ENCODE results near the gene FIBCD1. TPM values are rescaled to one million over a fixed set of nuclear protein-coding genes. Genes with fewer than 3 reads are reported as not detected.

FIBCD1 gene
- total and polyA plus RNA-seq, 2 of the 8 experiments (the other 6 are each of a cell fraction or from before 2014, with no cell fraction given): 6.1 to 8.8 TPM

DNA sequence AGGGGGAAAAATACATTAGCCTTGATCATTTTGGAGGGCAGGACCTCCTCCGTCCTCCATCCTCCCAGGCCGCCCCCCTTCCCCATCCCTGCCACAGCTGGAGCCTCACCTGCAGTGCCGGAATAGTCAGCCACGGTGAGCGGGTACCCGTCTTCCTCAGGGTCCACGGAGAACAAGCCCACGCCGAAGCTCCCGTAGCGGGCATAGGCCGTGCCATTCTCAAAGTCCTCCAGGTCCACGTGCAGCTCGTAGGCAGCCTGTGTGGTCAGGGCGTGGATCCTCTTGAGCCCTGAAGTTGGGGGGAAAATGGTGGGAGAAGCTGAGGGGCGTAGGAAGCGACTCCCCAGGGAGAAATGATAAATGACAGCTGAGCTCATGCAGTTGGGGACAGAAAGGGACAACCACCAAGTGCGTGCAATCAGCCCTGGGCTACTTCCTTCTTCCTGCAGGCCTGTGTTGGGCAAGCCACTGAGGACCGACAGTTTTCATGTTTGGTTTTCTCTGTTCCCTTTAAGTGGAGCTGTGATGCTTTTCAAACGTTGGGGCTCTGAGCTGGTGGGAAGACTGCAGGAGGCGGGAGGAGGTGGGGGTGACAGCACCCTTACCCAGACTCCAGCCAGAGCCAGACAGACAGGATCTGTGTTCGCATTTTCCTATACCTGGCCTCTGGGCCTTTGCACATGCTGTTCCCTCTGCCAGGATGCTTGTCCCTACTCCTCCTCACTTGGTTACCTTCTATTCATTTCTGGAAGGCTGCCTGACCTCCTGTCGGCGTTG is 33.7 kb downstream of the FIBCD1 start:
- H3K18ac ChIP-seq (ENCODE audit: extremely low read depth, low read length): no peak overlapping the region
- no peaks in the 10 kb centered on the region for H3K4me1 ChIP-seq (replicated peaks in 1 of 4; ENCODE audit: control insufficient read depth in 3 of 4, insufficient read depth in 4 of 4, low read length in 3 of 4)
- H2BK12ac ChIP-seq (ENCODE audit: low read depth, low read length): no peak overlapping the region
- 89% methylated on average over 24 of the region's 24 CpGs; no CpG with 5 or more reads in 1 of the 2 experiments for WGBS, 2 experiments (ENCODE audit: extremely low coverage in 1 of 2, insufficient coverage in 1 of 2, insufficient read length in 1 of 2, insufficient replicate concordance in 2 of 2, low coverage in 1 of 2, low lambda C conversion rate in 2 of 2, missing lambda C conversion rate in 1 of 2)
- H3K4ac ChIP-seq (replicated peaks; ENCODE audit: insufficient read length, low read depth, low read length): no peak overlapping the region
- FAIRE-seq (no peak), DNase-seq (ENCODE audit: low read depth in 1 of 2, low spot score in 2 of 2) (no peak)
- no peaks in the 10 kb centered on the region for H3K79me2 ChIP-seq (ENCODE audit: control insufficient read depth in 1 of 2, insufficient read depth in 2 of 2, low read length in 2 of 2)
- H3K27me3 ChIP-seq (replicated peaks in 1 of 4; ENCODE audit: control insufficient read depth in 3 of 4, extremely low read depth in 1 of 4, insufficient read depth in 3 of 4, low read length in 3 of 4): no peaks in the 10 kb centered on the region
- CTCF ChIA-PET (ENCODE audit: partially characterized antibody): interaction anchor here (1.0 to 1.4 kb wide), 7 partner anchors 9 to 562 kb away, joined by 3 to 5 read pairs (median 3); partner anchors contain the start of gene QRFP
- no peaks in the 10 kb centered on the region for H3K36me3 ChIP-seq (ENCODE audit: control insufficient read depth in 2 of 4, insufficient read depth in 4 of 4, low read length in 3 of 4)
- peaks cover 0 to 2% of the 10 kb centered on the region in 2 experiments for H4K20me1 ChIP-seq (replicated peaks in 1 of 2; ENCODE audit: control insufficient read depth in 1 of 2, insufficient read depth in 2 of 2, low read length in 2 of 2)
- H3K9me3 ChIP-seq (ENCODE audit: insufficient read depth in 2 of 2, low read depth in 1 of 2, low read length in 1 of 2): no peaks in the 10 kb centered on the region
- H3K4me3 ChIP-seq (ENCODE audit: extremely low read depth in 1 of 4, insufficient read depth in 2 of 4, low read depth in 3 of 4, low read length in 4 of 4): no peak overlapping the region
- no peaks in the 10 kb centered on the region for H3K79me1 ChIP-seq (ENCODE audit: low read depth, low read length)
- H2BK15ac ChIP-seq (ENCODE audit: low read length): 0 out of 2 replicates have a peak overlapping the region, but pooled peaks have one; percentile 61
- no peak overlapping the region for H3K14ac ChIP-seq (ENCODE audit: insufficient read length)
- H2BK20ac ChIP-seq (ENCODE audit: low read length): no peak overlapping the region
- 0 out of 2 replicates have a peak overlapping the region, but pooled peaks have one; percentile 14 for H4K8ac ChIP-seq (ENCODE audit: extremely low read depth, insufficient read depth, low read length)
- no peak overlapping the region for H3K27ac ChIP-seq (ENCODE audit: low read depth, low read length)
- no peak overlapping the region for H2BK120ac ChIP-seq (replicated peaks; ENCODE audit: low read depth, low read length)
- H3K9ac ChIP-seq (replicated peaks in 1 of 4; ENCODE audit: extremely low read depth in 1 of 4, low read depth in 3 of 4, low read length in 3 of 4): no peak overlapping the region
- H3K56ac ChIP-seq (replicated peaks; ENCODE audit: insufficient read length, low read depth, low read length): no peak overlapping the region
- H2BK5ac ChIP-seq (ENCODE audit: low read depth, low read length): no peak overlapping the region
- no peak overlapping the region for H4K91ac ChIP-seq (replicated peaks; ENCODE audit: insufficient read length, low read length)
- POLR2A ChIA-PET (ENCODE audit: partially characterized antibody): no interaction called here
- no peak overlapping the region for H3K4me2 ChIP-seq (ENCODE audit: insufficient read depth in 1 of 2, low read depth in 2 of 2, low read length in 2 of 2)
- no peak overlapping the region for H2AFZ ChIP-seq (ENCODE audit: low read length)
- no peak overlapping the region for H3K23ac ChIP-seq (ENCODE audit: insufficient read length)
- H2AK5ac ChIP-seq (ENCODE audit: low read depth, low read length): no peak overlapping the region
- no peaks in the 10 kb centered on the region for H3K23me2 ChIP-seq (ENCODE audit: low read depth, low read length)
- TF ChIP-seq SRF (IDR thresholded peaks at IDR 0.05; ENCODE audit: low read depth, low read length) (no peak), KDM1A (IDR thresholded peaks at IDR 0.05; ENCODE audit: borderline replicate concordance, low read length) (peak; percentile 79; the same call in 1 of the 2 replicates)
- H4K5ac ChIP-seq (ENCODE audit: insufficient read length, low read depth, low read length): no peak overlapping the region
